ENCODE data around the gene TGFBR1.
"Not testable (repeated sequence)": the region's sequence is repeated elsewhere in the genome, so short reads cannot be mapped to it uniquely, and the experiment has no call there.

The TGFBR1 gene

GRCh38 chr9:99076483-99077171 is 28.3 kb upstream of the TGFBR1 start:
- DNase-seq = peak; percentile 67

- no peak for DNase-seq
Measured at GRCh38 chr9:99078717-99079116, 26.2 kb upstream of the TGFBR1 start.

- DNase-seq = no peak
Measured at GRCh38 chr9:99079542-99079941, 25.4 kb upstream of the TGFBR1 start.

- no peak for DNase-seq
Measured at GRCh38 chr9:99083051-99083450, 21.9 kb upstream of the TGFBR1 start.

GRCh38 chr9:99085949-99086948 is 18.7 kb upstream of the TGFBR1 start:
- no peak for DNase-seq

GRCh38 chr9:99087462-99087861 is 17.5 kb upstream of the TGFBR1 start:
- no peak for DNase-seq

- no peak for DNase-seq
Measured at GRCh38 chr9:99090336-99091130, 14.4 kb upstream of the TGFBR1 start.

- peak; percentile 32 for DNase-seq
Measured at GRCh38 chr9:99092643-99093491, 12.0 kb upstream of the TGFBR1 start.

- DNase-seq = no peak
Measured at GRCh38 chr9:99093492-99093791, 11.5 kb upstream of the TGFBR1 start.

GRCh38 chr9:99095565-99095964 is 9.3 kb upstream of the TGFBR1 start:
- DNase-seq = no peak

- DNase-seq = no peak
Measured at GRCh38 chr9:99096409-99096808, 8.5 kb upstream of the TGFBR1 start.

- not testable (repeated sequence) for DNase-seq
Measured at GRCh38 chr9:99099806-99100585, 4.9 kb upstream of the TGFBR1 start.

GRCh38 chr9:99101271-99101670 is 3.6 kb upstream of the TGFBR1 start:
- no peak for DNase-seq

GRCh38 chr9:99101812-99102211 is 3.1 kb upstream of the TGFBR1 start:
- no peak for DNase-seq

- DNase-seq = no peak
Measured at GRCh38 chr9:99103054-99103895, 1.6 kb upstream of the TGFBR1 start.

- DNase-seq = peak; percentile 37
Measured at GRCh38 chr9:99103901-99104458, 933 bp upstream of the TGFBR1 start.

- DNase-seq = peak; percentile 46
Measured at GRCh38 chr9:99105152-99106043, 485 bp downstream of the TGFBR1 start.

- no peak for DNase-seq
Measured at GRCh38 chr9:99106044-99106375, 1.1 kb downstream of the TGFBR1 start.

- DNase-seq = no peak
Measured at GRCh38 chr9:99107421-99107820, 2.5 kb downstream of the TGFBR1 start.

Measured in CD4-positive, alpha-beta T cell treated with Interleukin-17A for 4 hours (primary cell).